Caco-2 (cell line): ENCODE data around the gene PLD4. TPM values are rescaled to one million over a fixed set of nuclear protein-coding genes. Genes with fewer than 3 reads are reported as not detected.

ENCODE experiments used
- BruUV-seq: library from RNA; stranded (reverse); fragments of 400-500 nt; replicated peaks from 2 replicates; lab custom pipeline; 2021; lab: Mats Ljungman, UMichigan
- CTCF ChIA-PET: fragments of 300-600 bp; sonication (Branson Sonifier 250); formaldehyde crosslinking; loops from one replicate; lab custom pipeline; 2022; ENCODE audit warnings: antibody characterized with exemption; lab: Charles Lee
- POLR2A ChIA-PET: fragments of 300-600 bp; sonication (Branson Sonifier 250); formaldehyde crosslinking; loops from one replicate; lab custom pipeline; 2022; ENCODE audit warnings: antibody characterized with exemption; lab: Charles Lee
- DNase-seq, 2 experiments: peaks; one replicate each; pipeline versions ENCODE4 v3.0.0 to v3.0.0-alpha.2; 2020 to 2022
- H3K27me3 ChIP-seq: replicated peaks from 2 replicates; pipeline ENCODE4 v1.6.0; 2011; ENCODE audit warnings: low read length; ENCODE audit not compliant: control insufficient read depth, insufficient read depth
- H3K36me3 ChIP-seq: 2 replicates; pipeline ENCODE4 v1.5.1; 2011; ENCODE audit warnings: low read length; ENCODE audit not compliant: control insufficient read depth, insufficient read depth
- H3K4me1 ChIP-seq: fragments of 250-450 bp; sonication (Bioruptor Pico); 2 replicates; pipeline ENCODE4 v1.5.1; 2020; ENCODE audit warnings: mild to moderate bottlenecking
- H3K4me3 ChIP-seq: 2 replicates; pipeline ENCODE4 v1.5.1; 2011; ENCODE audit warnings: low read depth, mild to moderate bottlenecking, control low read depth, low read length
- H3K9me3 ChIP-seq: fragments of 250-450 bp; sonication (Bioruptor Pico); 2 replicates; pipeline ENCODE4 v1.5.1; 2020; ENCODE audit warnings: mild to moderate bottlenecking, moderate library complexity
- H3K27ac Mint-ChIP-seq: one replicate; pipeline ENCODE4 v1.8.0; 2022; ENCODE audit warnings: mixed read lengths; ENCODE audit not compliant: unreplicated experiment
- H3K27me3 Mint-ChIP-seq: one replicate; pipeline ENCODE4 v1.8.0; 2022; ENCODE audit warnings: mixed read lengths; ENCODE audit not compliant: insufficient read depth, unreplicated experiment
- H3K36me3 Mint-ChIP-seq: one replicate; pipeline ENCODE4 v1.8.0; 2022; ENCODE audit warnings: mild to moderate bottlenecking, mixed read lengths; ENCODE audit not compliant: insufficient read depth, unreplicated experiment
- H3K4me1 Mint-ChIP-seq: one replicate; pipeline ENCODE4 v1.8.0; 2022; ENCODE audit warnings: low read depth, mixed read lengths; ENCODE audit not compliant: unreplicated experiment
- H3K4me3 Mint-ChIP-seq: one replicate; pipeline ENCODE4 v1.8.0; 2022; ENCODE audit warnings: mild to moderate bottlenecking, moderate library complexity, mixed read lengths; ENCODE audit not compliant: unreplicated experiment
- H3K9me3 Mint-ChIP-seq: one replicate; pipeline ENCODE4 v1.8.0; 2022; ENCODE audit warnings: mixed read lengths; ENCODE audit not compliant: unreplicated experiment
- intact Hi-C: fragments of 100-400 bp; cut with micrococcal nuclease; formaldehyde crosslinking; loops from one replicate; pipeline ENCODE4 v1.10.0; 2022; ENCODE audit not compliant: unreplicated experiment
- total RNA-seq: library from RNA; stranded (reverse); gene quantifications from 2 replicates; pipeline ENCODE4 v1.2.3, GENCODE V29; 2022
- TF ChIP-seq, protein P1 (sequence below), 2 experiments: fragments of 200-600 bp in 1 of 2; IDR thresholded peaks; 1 replicate in 1 of 2; 2 replicates in 1 of 2; pipeline versions ENCODE4 v1.5.1 to v1.8.0; 2011 to 2022; ENCODE audit warnings: antibody characterized with exemption in 1 of 2, control low read depth in 1 of 2, inconsistent platforms in 1 of 2, low read depth in 1 of 2, low read length in 1 of 2, mild to moderate bottlenecking in 1 of 2, moderate library complexity in 1 of 2; ENCODE audit not compliant: insufficient read depth in 1 of 2, severe bottlenecking in 1 of 2, unreplicated experiment in 1 of 2

Gene PLD4
- total RNA-seq, 1 experiment from 2014 or later: not detected

GRCh38 chr14:104937161-104937560 lies 12.5 kb downstream of the PLD4 start:
- no TSS peak for BruUV-seq
- Histone ChIP-seq H3K4me3 (no peak overlapping the region), H3K36me3 (no peaks in the 10 kb centered on the region), H3K4me1 (0 out of 2 replicates have a peak, but pooled peaks cover 3% of the 10 kb centered on the region), H3K27me3 (peaks cover 3% of the 10 kb centered on the region), H3K9me3 (no peaks in the 10 kb centered on the region)
- no peak for DNase-seq
- TF ChIP-seq, protein P1, sequence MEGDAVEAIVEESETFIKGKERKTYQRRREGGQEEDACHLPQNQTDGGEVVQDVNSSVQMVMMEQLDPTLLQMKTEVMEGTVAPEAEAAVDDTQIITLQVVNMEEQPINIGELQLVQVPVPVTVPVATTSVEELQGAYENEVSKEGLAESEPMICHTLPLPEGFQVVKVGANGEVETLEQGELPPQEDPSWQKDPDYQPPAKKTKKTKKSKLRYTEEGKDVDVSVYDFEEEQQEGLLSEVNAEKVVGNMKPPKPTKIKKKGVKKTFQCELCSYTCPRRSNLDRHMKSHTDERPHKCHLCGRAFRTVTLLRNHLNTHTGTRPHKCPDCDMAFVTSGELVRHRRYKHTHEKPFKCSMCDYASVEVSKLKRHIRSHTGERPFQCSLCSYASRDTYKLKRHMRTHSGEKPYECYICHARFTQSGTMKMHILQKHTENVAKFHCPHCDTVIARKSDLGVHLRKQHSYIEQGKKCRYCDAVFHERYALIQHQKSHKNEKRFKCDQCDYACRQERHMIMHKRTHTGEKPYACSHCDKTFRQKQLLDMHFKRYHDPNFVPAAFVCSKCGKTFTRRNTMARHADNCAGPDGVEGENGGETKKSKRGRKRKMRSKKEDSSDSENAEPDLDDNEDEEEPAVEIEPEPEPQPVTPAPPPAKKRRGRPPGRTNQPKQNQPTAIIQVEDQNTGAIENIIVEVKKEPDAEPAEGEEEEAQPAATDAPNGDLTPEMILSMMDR (IDR thresholded peaks at IDR 0.05; ENCODE audit: insufficient read depth in 1 of 2, low read depth in 1 of 2, low read length in 1 of 2, severe bottlenecking in 1 of 2, unreplicated experiment in 1 of 2): no peak
- Mint-ChIP-seq H3K4me1 (no peaks in the 10 kb centered on the region), H3K4me3 (no peak overlapping the region), H3K27me3 (peaks cover 11% of the 10 kb centered on the region), H3K36me3 (no peaks in the 10 kb centered on the region), H3K27ac (no peak overlapping the region), H3K9me3 (no peaks in the 10 kb centered on the region)
- intact Hi-C loops: no loop called here
- POLR2A ChIA-PET: no interaction called here
- CTCF ChIA-PET: interaction anchor here (0.5 to 0.7 kb wide), 3 partner anchors 109 to 325 kb away, joined by 3 to 5 read pairs (median 4); no protein-coding TSS in a partner anchor

DNA sequence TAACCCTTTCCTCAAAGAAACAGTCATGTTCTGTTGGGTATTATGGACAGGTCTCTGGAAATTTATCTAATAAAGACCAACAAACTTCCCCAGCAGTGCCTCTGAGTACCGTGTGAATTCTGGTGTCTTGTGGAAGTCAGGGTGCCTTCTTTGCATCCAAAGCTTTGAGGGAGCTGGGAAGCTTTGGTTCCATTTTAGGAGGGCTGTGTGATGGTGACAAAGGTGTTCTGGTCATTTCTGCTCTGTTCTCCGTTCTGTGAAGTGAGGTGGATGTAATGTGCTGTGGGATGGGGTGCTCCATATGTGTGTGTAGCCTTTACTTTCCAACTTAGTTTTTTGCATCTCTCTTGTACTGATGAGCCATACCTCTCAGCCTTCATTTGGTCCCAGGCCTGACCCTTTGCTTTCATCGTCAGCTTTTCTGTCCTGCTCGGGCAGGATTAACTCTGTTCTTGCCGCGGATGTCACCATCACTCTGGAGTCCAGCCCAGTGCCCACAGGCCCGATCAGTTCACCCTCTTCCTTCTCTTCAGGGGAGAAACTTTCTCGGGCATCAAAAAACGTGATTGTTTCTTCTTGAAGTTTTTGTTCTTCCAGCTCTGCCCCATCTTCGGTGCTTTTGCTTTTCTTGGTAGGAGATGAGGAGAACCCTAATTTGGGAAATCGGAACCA lies 13.2 kb downstream of the PLD4 start:
- Mint-ChIP-seq H3K4me1 (no peaks in the 10 kb centered on the region), H3K4me3 (no peak overlapping the region), H3K27ac (no peak overlapping the region), H3K27me3 (peaks cover 11% of the 10 kb centered on the region), H3K9me3 (no peaks in the 10 kb centered on the region), H3K36me3 (no peaks in the 10 kb centered on the region)
- POLR2A ChIA-PET: no interaction called here
- no TSS peak for BruUV-seq
- DNase-seq: no peak
- Histone ChIP-seq H3K4me3 (no peak overlapping the region), H3K9me3 (no peaks in the 10 kb centered on the region), H3K36me3 (no peaks in the 10 kb centered on the region), H3K4me1 (0 out of 2 replicates have a peak, but pooled peaks cover 2% of the 10 kb centered on the region), H3K27me3 (peaks cover 3% of the 10 kb centered on the region)
- intact Hi-C loops: no loop called here
- TF ChIP-seq, protein P1 (IDR thresholded peaks at IDR 0.05; ENCODE audit: insufficient read depth in 1 of 2, low read depth in 1 of 2, low read length in 1 of 2, severe bottlenecking in 1 of 2, unreplicated experiment in 1 of 2): no peak
- CTCF ChIA-PET: interaction anchor here (0.5 to 0.7 kb wide), 3 partner anchors 108 to 324 kb away, joined by 3 to 5 read pairs (median 4); no protein-coding TSS in a partner anchor

- Histone ChIP-seq H3K36me3 (no peaks in the 10 kb centered on the region), H3K4me1 (no peaks in the 10 kb centered on the region), H3K27me3 (peaks cover 3% of the 10 kb centered on the region), H3K9me3 (no peaks in the 10 kb centered on the region), H3K4me3 (no peak overlapping the region)
- no peak for DNase-seq
- Mint-ChIP-seq H3K9me3 (no peaks in the 10 kb centered on the region), H3K36me3 (no peaks in the 10 kb centered on the region), H3K27me3 (peaks cover 11% of the 10 kb centered on the region), H3K27ac (no peak overlapping the region), H3K4me1 (no peaks in the 10 kb centered on the region), H3K4me3 (no peak overlapping the region)
- CTCF ChIA-PET: no interaction called here
- TF ChIP-seq, protein P1 (IDR thresholded peaks at IDR 0.05; ENCODE audit: insufficient read depth in 1 of 2, low read depth in 1 of 2, low read length in 1 of 2, severe bottlenecking in 1 of 2, unreplicated experiment in 1 of 2): no peak
- POLR2A ChIA-PET: no interaction called here
- intact Hi-C loops: no loop called here
- no TSS peak for BruUV-seq
These were observed 13.8 kb downstream of the PLD4 start for GRCh38 chr14:104938436-104938835.
